HG03469 (cell line): ENCODE results near the gene RPL18A.

Source experiments
- ATAC-seq: cut with Tn5 transposase; IDR thresholded peaks from one replicate; pipeline ENCODE4 v1.9.1; 2021; ENCODE audit warnings: mild to moderate bottlenecking, moderate library complexity, moderate number of reproducible peaks; ENCODE audit not compliant: unreplicated experiment

Gene RPL18A

GRCh38 chr19:17908244-17908643 is 48.5 kb downstream of the RPL18A start:
- ATAC-seq: no peak

- ATAC-seq: no peak
Observed at GRCh38 chr19:17909003-17909732, 49.5 kb downstream of the RPL18A start.

GRCh38 chr19:17910791-17911360 is 51.2 kb downstream of the RPL18A start:
- ATAC-seq: no peak
